ENCODE measurements around the gene SPTSSB. TPM values are rescaled to one million over a fixed set of nuclear protein-coding genes. Genes with fewer than 3 reads are reported as not detected.

Gene SPTSSB
- total and polyA plus RNA-seq, 2 experiments from 2014 or later, result 23.5 to 33.5 TPM

DNA sequence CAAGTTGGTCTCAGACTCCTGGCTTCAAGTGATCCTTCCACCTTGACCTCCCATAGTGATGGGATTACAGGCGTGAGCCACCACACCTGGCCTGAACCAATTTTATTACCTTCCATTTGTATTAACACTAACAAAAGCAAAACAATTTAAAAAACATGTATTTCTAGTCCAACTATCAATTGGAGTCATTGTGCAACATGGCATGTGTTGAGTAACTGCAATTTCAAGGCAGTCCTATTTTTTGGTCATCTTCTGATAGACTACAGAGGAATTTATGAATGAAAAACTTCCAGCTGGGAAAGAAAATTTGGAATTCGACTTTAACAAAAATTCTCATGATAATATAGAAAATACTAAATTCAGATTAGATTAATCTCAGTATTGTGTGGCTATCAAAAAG, 16.8 kb downstream of the SPTSSB start:
- Histone ChIP-seq H3K9me2 (ENCODE audit: insufficient read depth) (no peaks in the 10 kb centered on the region), H4K20me1 (replicated peaks; ENCODE audit: insufficient read depth) (no peaks in the 10 kb centered on the region), H3K27ac (ENCODE audit: low read depth) (no peak overlapping the region), H2AFZ (no peak overlapping the region), H3F3A (replicated peaks; ENCODE audit: low read depth) (no peaks in the 10 kb centered on the region), H3K27me3 (ENCODE audit: insufficient read depth) (no peaks in the 10 kb centered on the region), H3K4me1 (ENCODE audit: insufficient read depth) (no peaks in the 10 kb centered on the region), H3K4me2 (no peak overlapping the region), H3K79me2 (replicated peaks; ENCODE audit: insufficient read depth) (no peaks in the 10 kb centered on the region), H3K4me3 (no peak overlapping the region), H3K36me3 (ENCODE audit: insufficient read depth) (peaks cover 3% of the 10 kb centered on the region; the same call in 1 of the 2 replicates)
- Mint-ChIP-seq H3K27ac (no peak overlapping the region), H3K36me3 (ENCODE audit: low read depth) (peaks cover 15% of the 10 kb centered on the region), H3K27me3 (ENCODE audit: insufficient read depth, low read depth, poor library complexity) (peaks cover 3% of the 10 kb centered on the region), H3K4me3 (no peak overlapping the region), H3K9me3 (no peaks in the 10 kb centered on the region), H3K4me1 (peaks cover 8% of the 10 kb centered on the region; the same call in 2 of the 3 replicates)
- no peak for TF ChIP-seq STAT1 (IDR thresholded peaks at IDR 0.05; ENCODE audit: unreplicated experiment)
- ATAC-seq, result no peak
- DNase-seq (ENCODE audit: low spot score), result no peak

DNA sequence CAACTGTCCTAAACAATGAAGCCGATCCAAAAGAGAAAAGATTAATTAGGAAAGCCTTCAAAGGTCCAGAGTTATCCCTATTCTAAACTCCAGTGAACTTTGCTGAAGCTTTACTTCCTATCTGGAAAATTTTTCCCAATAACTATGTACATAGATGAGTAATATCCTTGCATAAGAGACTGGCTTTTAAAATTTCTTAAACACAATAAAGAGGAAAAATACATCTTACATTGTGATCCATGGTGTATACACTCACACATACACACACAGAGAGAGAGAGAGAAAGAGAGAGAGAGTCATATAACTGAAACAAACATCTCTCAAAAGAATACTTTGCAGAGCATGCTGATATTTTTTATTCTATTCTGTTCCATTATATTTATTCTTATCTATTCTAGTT, 20.0 kb downstream of the SPTSSB start:
- no peak for ATAC-seq
- H3K79me2 ChIP-seq (replicated peaks; ENCODE audit: insufficient read depth), result no peaks in the 10 kb centered on the region
- H3K4me1 Mint-ChIP-seq, result peaks cover 11% of the 10 kb centered on the region; the same call in 2 of the 3 replicates

More for the DNA sequence above, 20.0 kb downstream of the SPTSSB start:
- no peaks in the 10 kb centered on the region for H3F3A ChIP-seq (replicated peaks; ENCODE audit: low read depth)
- H3K4me3 Mint-ChIP-seq, result no peak overlapping the region
- DNase-seq (ENCODE audit: low spot score), result no peak
- H3K36me3 Mint-ChIP-seq (ENCODE audit: low read depth), result peaks cover 5% of the 10 kb centered on the region; the same call in 2 of the 3 replicates
- TF ChIP-seq, protein P1, sequence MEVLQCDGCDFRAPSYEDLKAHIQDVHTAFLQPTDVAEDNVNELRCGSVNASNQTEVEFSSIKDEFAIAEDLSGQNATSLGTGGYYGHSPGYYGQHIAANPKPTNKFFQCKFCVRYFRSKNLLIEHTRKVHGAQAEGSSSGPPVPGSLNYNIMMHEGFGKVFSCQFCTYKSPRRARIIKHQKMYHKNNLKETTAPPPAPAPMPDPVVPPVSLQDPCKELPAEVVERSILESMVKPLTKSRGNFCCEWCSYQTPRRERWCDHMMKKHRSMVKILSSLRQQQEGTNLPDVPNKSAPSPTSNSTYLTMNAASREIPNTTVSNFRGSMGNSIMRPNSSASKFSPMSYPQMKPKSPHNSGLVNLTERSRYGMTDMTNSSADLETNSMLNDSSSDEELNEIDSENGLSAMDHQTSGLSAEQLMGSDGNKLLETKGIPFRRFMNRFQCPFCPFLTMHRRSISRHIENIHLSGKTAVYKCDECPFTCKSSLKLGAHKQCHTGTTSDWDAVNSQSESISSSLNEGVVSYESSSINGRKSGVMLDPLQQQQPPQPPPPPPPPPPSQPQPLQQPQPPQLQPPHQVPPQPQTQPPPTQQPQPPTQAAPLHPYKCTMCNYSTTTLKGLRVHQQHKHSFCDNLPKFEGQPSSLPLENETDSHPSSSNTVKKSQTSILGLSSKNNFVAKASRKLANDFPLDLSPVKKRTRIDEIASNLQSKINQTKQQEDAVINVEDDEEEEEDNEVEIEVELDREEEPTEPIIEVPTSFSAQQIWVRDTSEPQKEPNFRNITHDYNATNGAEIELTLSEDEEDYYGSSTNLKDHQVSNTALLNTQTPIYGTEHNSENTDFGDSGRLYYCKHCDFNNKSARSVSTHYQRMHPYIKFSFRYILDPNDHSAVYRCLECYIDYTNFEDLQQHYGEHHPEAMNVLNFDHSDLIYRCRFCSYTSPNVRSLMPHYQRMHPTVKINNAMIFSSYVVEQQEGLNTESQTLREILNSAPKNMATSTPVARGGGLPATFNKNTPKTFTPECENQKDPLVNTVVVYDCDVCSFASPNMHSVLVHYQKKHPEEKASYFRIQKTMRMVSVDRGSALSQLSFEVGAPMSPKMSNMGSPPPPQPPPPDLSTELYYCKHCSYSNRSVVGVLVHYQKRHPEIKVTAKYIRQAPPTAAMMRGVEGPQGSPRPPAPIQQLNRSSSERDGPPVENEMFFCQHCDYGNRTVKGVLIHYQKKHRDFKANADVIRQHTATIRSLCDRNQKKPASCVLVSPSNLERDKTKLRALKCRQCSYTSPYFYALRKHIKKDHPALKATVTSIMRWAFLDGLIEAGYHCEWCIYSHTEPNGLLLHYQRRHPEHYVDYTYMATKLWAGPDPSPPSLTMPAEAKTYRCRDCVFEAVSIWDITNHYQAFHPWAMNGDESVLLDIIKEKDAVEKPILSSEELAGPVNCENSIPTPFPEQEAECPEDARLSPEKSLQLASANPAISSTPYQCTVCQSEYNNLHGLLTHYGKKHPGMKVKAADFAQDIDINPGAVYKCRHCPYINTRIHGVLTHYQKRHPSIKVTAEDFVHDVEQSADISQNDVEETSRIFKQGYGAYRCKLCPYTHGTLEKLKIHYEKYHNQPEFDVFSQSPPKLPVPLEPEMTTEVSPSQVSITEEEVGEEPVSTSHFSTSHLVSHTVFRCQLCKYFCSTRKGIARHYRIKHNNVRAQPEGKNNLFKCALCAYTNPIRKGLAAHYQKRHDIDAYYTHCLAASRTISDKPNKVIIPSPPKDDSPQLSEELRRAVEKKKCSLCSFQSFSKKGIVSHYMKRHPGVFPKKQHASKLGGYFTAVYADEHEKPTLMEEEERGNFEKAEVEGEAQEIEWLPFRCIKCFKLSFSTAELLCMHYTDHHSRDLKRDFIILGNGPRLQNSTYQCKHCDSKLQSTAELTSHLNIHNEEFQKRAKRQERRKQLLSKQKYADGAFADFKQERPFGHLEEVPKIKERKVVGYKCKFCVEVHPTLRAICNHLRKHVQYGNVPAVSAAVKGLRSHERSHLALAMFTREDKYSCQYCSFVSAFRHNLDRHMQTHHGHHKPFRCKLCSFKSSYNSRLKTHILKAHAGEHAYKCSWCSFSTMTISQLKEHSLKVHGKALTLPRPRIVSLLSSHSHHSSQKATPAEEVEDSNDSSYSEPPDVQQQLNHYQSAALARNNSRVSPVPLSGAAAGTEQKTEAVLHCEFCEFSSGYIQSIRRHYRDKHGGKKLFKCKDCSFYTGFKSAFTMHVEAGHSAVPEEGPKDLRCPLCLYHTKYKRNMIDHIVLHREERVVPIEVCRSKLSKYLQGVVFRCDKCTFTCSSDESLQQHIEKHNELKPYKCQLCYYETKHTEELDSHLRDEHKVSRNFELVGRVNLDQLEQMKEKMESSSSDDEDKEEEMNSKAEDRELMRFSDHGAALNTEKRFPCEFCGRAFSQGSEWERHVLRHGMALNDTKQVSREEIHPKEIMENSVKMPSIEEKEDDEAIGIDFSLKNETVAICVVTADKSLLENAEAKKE (CRISPR knock-in tag; IDR thresholded peaks at IDR 0.05), result no peak
- TF ChIP-seq, protein P2, sequence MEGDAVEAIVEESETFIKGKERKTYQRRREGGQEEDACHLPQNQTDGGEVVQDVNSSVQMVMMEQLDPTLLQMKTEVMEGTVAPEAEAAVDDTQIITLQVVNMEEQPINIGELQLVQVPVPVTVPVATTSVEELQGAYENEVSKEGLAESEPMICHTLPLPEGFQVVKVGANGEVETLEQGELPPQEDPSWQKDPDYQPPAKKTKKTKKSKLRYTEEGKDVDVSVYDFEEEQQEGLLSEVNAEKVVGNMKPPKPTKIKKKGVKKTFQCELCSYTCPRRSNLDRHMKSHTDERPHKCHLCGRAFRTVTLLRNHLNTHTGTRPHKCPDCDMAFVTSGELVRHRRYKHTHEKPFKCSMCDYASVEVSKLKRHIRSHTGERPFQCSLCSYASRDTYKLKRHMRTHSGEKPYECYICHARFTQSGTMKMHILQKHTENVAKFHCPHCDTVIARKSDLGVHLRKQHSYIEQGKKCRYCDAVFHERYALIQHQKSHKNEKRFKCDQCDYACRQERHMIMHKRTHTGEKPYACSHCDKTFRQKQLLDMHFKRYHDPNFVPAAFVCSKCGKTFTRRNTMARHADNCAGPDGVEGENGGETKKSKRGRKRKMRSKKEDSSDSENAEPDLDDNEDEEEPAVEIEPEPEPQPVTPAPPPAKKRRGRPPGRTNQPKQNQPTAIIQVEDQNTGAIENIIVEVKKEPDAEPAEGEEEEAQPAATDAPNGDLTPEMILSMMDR (conservative IDR thresholded peaks at IDR 0.05; ENCODE audit: low read depth in 2 of 2), result no peak
- TF ChIP-seq JUNB (IDR thresholded peaks at IDR 0.05; ENCODE audit: unreplicated experiment) (no peak), NANOG (IDR thresholded peaks at IDR 0.05; ENCODE audit: borderline replicate concordance) (no peak), EZH2phosphoT487 (IDR thresholded peaks at IDR 0.05; ENCODE audit: unreplicated experiment) (no peak)
- no peaks in the 10 kb centered on the region for H3K9me3 Mint-ChIP-seq
- H3K4me3 ChIP-seq, result no peak overlapping the region
- no peaks in the 10 kb centered on the region for H3K27me3 ChIP-seq (ENCODE audit: insufficient read depth)
- no peaks in the 10 kb centered on the region for H3K9me2 ChIP-seq (ENCODE audit: insufficient read depth)
- no peak overlapping the region for H2AFZ ChIP-seq
- no peak overlapping the region for H3K27ac ChIP-seq (ENCODE audit: low read depth)
- H3K36me3 ChIP-seq (ENCODE audit: insufficient read depth), result peaks cover 3% of the 10 kb centered on the region; the same call in 1 of the 2 replicates
- no peaks in the 10 kb centered on the region for H3K27me3 Mint-ChIP-seq (ENCODE audit: insufficient read depth, low read depth, poor library complexity)
- H3K27ac Mint-ChIP-seq, result no peak overlapping the region
- H3K4me2 ChIP-seq, result no peak overlapping the region
- no peaks in the 10 kb centered on the region for H3K4me1 ChIP-seq (ENCODE audit: insufficient read depth)
- no peaks in the 10 kb centered on the region for H4K20me1 ChIP-seq (replicated peaks; ENCODE audit: insufficient read depth)

All from GM23338 (cell line).